IMR-90 (cell line): ENCODE measurements around the gene CES3. TPM values are rescaled to one million over a fixed set of nuclear protein-coding genes. Genes with fewer than 3 reads are reported as not detected.

Experiments
- ATAC-seq: fragments of 200-7000 bp; cut with Tn5 transposase; 2 replicates; pipeline ENCODE4 v1.9.1; 2020; ENCODE audit warnings: low read depth, mild to moderate bottlenecking, moderate library complexity
- BruUV-seq: library from RNA; stranded (reverse); fragments of 400-500 nt; replicated peaks from 2 replicates; lab custom pipeline; 2021; lab: Mats Ljungman, UMichigan
- CTCF ChIA-PET: fragments of 300-600 bp; formaldehyde crosslinking; extraction: SDS; loops from one replicate; lab custom pipeline; 2021; ENCODE audit warnings: antibody characterized with exemption; lab: Yijun Ruan, JAX
- POLR2A ChIA-PET: fragments of 300-600 bp; sonication (Branson Sonifier 250); formaldehyde crosslinking; loops from one replicate; lab custom pipeline; 2022; ENCODE audit warnings: antibody characterized with exemption; ENCODE audit not compliant: unreplicated experiment; lab: Charles Lee
- DNase-seq: peaks from one replicate; pipeline ENCODE4 v3.0.0; 2013
- H2AFZ ChIP-seq: replicated peaks from 2 replicates; pipeline ENCODE3; 2013; ENCODE audit warnings: low read length, mild to moderate bottlenecking; ENCODE audit not compliant: poor library complexity
- H2AK5ac ChIP-seq: 2 replicates; pipeline ENCODE4 v1.6.1; 2013; ENCODE audit warnings: low read depth, low read length, inconsistent platforms
- H2AK9ac ChIP-seq: replicated peaks from 2 replicates; pipeline ENCODE3; 2013; ENCODE audit warnings: mild to moderate bottlenecking, low read depth, low read length, moderate library complexity; ENCODE audit not compliant: poor library complexity
- H2BK120ac ChIP-seq: 2 replicates; pipeline ENCODE4 v1.6.1; 2013; ENCODE audit warnings: low read depth, low read length, inconsistent platforms
- H2BK15ac ChIP-seq: 3 replicates; pipeline ENCODE4 v1.6.1; 2013; ENCODE audit warnings: low read depth, low read length, inconsistent platforms
- H2BK20ac ChIP-seq: 2 replicates; pipeline ENCODE4 v1.6.1; 2013; ENCODE audit warnings: low read depth, mild to moderate bottlenecking, inconsistent platforms, low read length, moderate library complexity
- H2BK5ac ChIP-seq: 2 replicates; pipeline ENCODE4 v1.6.1; 2013; ENCODE audit warnings: mild to moderate bottlenecking, low read depth, low read length, inconsistent platforms; ENCODE audit not compliant: poor library complexity, severe bottlenecking
- H3K14ac ChIP-seq: replicated peaks from 2 replicates; pipeline ENCODE4 v1.6.1; 2013; ENCODE audit warnings: low read depth, low read length, inconsistent platforms
- H3K18ac ChIP-seq: 2 replicates; pipeline ENCODE4 v1.6.1; 2013; ENCODE audit warnings: low read depth, low read length, control low read depth
- H3K23ac ChIP-seq: 2 replicates; pipeline ENCODE4 v1.6.1; 2013; ENCODE audit warnings: low read depth, low read length, inconsistent platforms
- H3K27ac ChIP-seq: 2 replicates; pipeline ENCODE4 v1.5.1; 2013; ENCODE audit warnings: mild to moderate bottlenecking, control low read depth, low read length; ENCODE audit not compliant: insufficient read depth
- H3K27me3 ChIP-seq: 2 replicates; pipeline ENCODE4 v1.6.1; 2013; ENCODE audit warnings: low read length; ENCODE audit not compliant: control insufficient read depth, insufficient read depth
- H3K36me3 ChIP-seq: 2 replicates; pipeline ENCODE4 v1.6.1; 2013; ENCODE audit warnings: low read length, mixed read lengths; ENCODE audit not compliant: control insufficient read depth, insufficient read depth
- H3K4ac ChIP-seq: 2 replicates; pipeline ENCODE4 v1.6.1; 2013; ENCODE audit warnings: low read depth, low read length, inconsistent platforms
- H3K4me1 ChIP-seq: 2 replicates; pipeline ENCODE4 v1.6.1; 2013; ENCODE audit warnings: low read length, mixed read lengths; ENCODE audit not compliant: control insufficient read depth, insufficient read depth
- H3K4me2 ChIP-seq: 2 replicates; pipeline ENCODE4 v1.6.1; 2013; ENCODE audit warnings: low read depth, mild to moderate bottlenecking, control low read depth, low read length, moderate library complexity
- H3K4me3 ChIP-seq: 2 replicates; pipeline ENCODE4 v1.5.1; 2013; ENCODE audit warnings: low read depth, mild to moderate bottlenecking, control low read depth, low read length, moderate library complexity; ENCODE audit not compliant: insufficient read depth
- H3K56ac ChIP-seq: 2 replicates; pipeline ENCODE4 v1.6.1; 2013; ENCODE audit warnings: low read length, inconsistent platforms; ENCODE audit not compliant: insufficient read depth; ENCODE audit errors: extremely low read depth
- H3K79me1 ChIP-seq, 2 experiments: 2 replicates each; pipeline ENCODE4 v1.6.1; 2013; ENCODE audit warnings: low read length in 2 of 2, inconsistent platforms in 1 of 2, low read depth in 1 of 2
- H3K9ac ChIP-seq: 2 replicates; pipeline ENCODE4 v1.6.1; 2013; ENCODE audit warnings: low read depth, low read length, control low read depth
- H3K9me1 ChIP-seq: 2 replicates; pipeline ENCODE4 v1.6.1; 2013; ENCODE audit warnings: low read length, inconsistent platforms; ENCODE audit not compliant: insufficient read depth
- H3K9me3 ChIP-seq: 2 replicates; pipeline ENCODE4 v1.6.1; 2013; ENCODE audit warnings: low read length; ENCODE audit not compliant: control insufficient read depth, insufficient read depth
- H4K20me1 ChIP-seq: 2 replicates; pipeline ENCODE4 v1.6.1; 2013; ENCODE audit warnings: low read length, inconsistent platforms; ENCODE audit not compliant: insufficient read depth
- H4K5ac ChIP-seq: 2 replicates; pipeline ENCODE4 v1.6.1; 2013; ENCODE audit warnings: mild to moderate bottlenecking, low read depth, low read length, control low read depth
- H4K8ac ChIP-seq, 2 experiments: 2 replicates each; pipeline ENCODE4 v1.6.1; 2013; ENCODE audit warnings: low read depth in 2 of 2, low read length in 2 of 2, control low read depth in 1 of 2, inconsistent platforms in 1 of 2
- H4K91ac ChIP-seq: 2 replicates; pipeline ENCODE4 v1.6.1; 2013; ENCODE audit warnings: low read depth, low read length, inconsistent platforms; ENCODE audit not compliant: insufficient read depth
- BHLHE40 ChIP-seq: fragments of 150-350 bp; IDR thresholded peaks from 2 replicates; pipeline ENCODE4 v1.6.1; 2016; ENCODE audit warnings: mild to moderate bottlenecking, low read depth, low read length
- CEBPB ChIP-seq: IDR thresholded peaks from 2 replicates; pipeline ENCODE4 v1.6.1; 2012; ENCODE audit warnings: low read depth, low read length, improper control_type of control experiment
- CHD1 ChIP-seq: IDR thresholded peaks from 2 replicates; pipeline ENCODE4 v1.6.1; 2012; ENCODE audit warnings: low read depth, low read length, improper control_type of control experiment
- CTCF ChIP-seq: conservative IDR thresholded peaks from 2 replicates; pipeline ENCODE4 v1.5.1; 2012; ENCODE audit warnings: mild to moderate bottlenecking, low read depth, low read length, improper control_type of control experiment
- FOS ChIP-seq: fragments of 150-350 bp; IDR thresholded peaks from 2 replicates; pipeline ENCODE4 v1.6.1; 2016; ENCODE audit warnings: low read depth, low read length
- MAFK ChIP-seq: IDR thresholded peaks from 2 replicates; pipeline ENCODE4 v1.6.1; 2012; ENCODE audit warnings: low read depth, low read length, improper control_type of control experiment
- MAZ ChIP-seq: IDR thresholded peaks from 2 replicates; pipeline ENCODE4 v1.6.1; 2012; ENCODE audit warnings: low read depth, mild to moderate bottlenecking, low read length, improper control_type of control experiment, moderate library complexity, borderline replicate concordance
- MXI1 ChIP-seq: IDR thresholded peaks from 2 replicates; pipeline ENCODE4 v1.6.1; 2012; ENCODE audit warnings: low read depth, mild to moderate bottlenecking, low read length, moderate library complexity, borderline replicate concordance
- NFE2L2 ChIP-seq: fragments of 150-350 bp; IDR thresholded peaks from 2 replicates; pipeline ENCODE4 v1.6.1; 2016; ENCODE audit warnings: low read depth, mild to moderate bottlenecking, low read length
- POLR2A ChIP-seq: IDR thresholded peaks from 2 replicates; pipeline ENCODE4 v1.6.1; 2012; ENCODE audit warnings: mild to moderate bottlenecking, low read depth, low read length
- RAD21 ChIP-seq: IDR thresholded peaks from 2 replicates; pipeline ENCODE4 v1.6.1; 2012; ENCODE audit warnings: low read length, improper control_type of control experiment
- RCOR1 ChIP-seq: IDR thresholded peaks from 2 replicates; pipeline ENCODE4 v1.6.1; 2012; ENCODE audit warnings: mild to moderate bottlenecking, low read length, improper control_type of control experiment; ENCODE audit not compliant: insufficient replicate concordance
- RFX5 ChIP-seq: IDR thresholded peaks from 2 replicates; pipeline ENCODE4 v1.8.0; 2012; ENCODE audit warnings: low read depth, mild to moderate bottlenecking, low read length, moderate library complexity
- SMC3 ChIP-seq: fragments of 150-350 bp; IDR thresholded peaks from 2 replicates; pipeline ENCODE4 v1.6.1; 2016; ENCODE audit warnings: low read depth, mild to moderate bottlenecking, antibody characterized with exemption, low read length, moderate library complexity
- WGBS, 2 experiments: methylation state at CpG; one replicate each; pipeline versions ENCODE4 v1.1.5 to v1.1.7; 2013; ENCODE audit warnings: missing lambda C conversion rate in 2 of 2; ENCODE audit not compliant: insufficient read length in 1 of 2; ENCODE audit errors: extremely low coverage in 2 of 2; 5-methylcytosine and 5-hydroxymethylcytosine counted together
- dilution Hi-C: fragments of 300-500 bp; cut with HindIII; formaldehyde crosslinking; loops from one replicate; pipeline ENCODE4 v1.14.3; 2018; ENCODE audit warnings: low sequenced_read_pairs; ENCODE audit not compliant: unreplicated experiment
- in situ Hi-C: fragments of 300-500 bp; cut with MboI; formaldehyde crosslinking; loops from 3 replicates; pipeline ENCODE4 v1.14.3; 2019; ENCODE audit warnings: low sequenced_read_pairs, inconsistent platforms, mixed read lengths
- intact Hi-C: fragments of 100-400 bp; cut with micrococcal nuclease; formaldehyde crosslinking; loops from 2 replicates; pipeline ENCODE4 v1.10.0; 2022
- polyA plus RNA-seq, 3 experiments: library from polyadenylated mRNA; depleted of rRNA; stranded (reverse); fragments of >200 nt; gene quantifications; 2 replicates each; pipeline ENCODE4 v1.2.3, GENCODE V29; 2012; ENCODE audit warnings: low replicate concordance in 1 of 3
- total RNA-seq: library from RNA; depleted of rRNA; stranded (reverse); fragments of >200 nt; gene quantifications from 2 replicates; pipeline ENCODE4 v1.2.3, GENCODE V29; 2012
- TF ChIP-seq, protein P1 (sequence below): fragments of 150-350 bp; IDR thresholded peaks from 2 replicates; pipeline ENCODE4 v1.6.1; 2017; ENCODE audit warnings: mild to moderate bottlenecking, antibody characterized with exemption, low read length, low read depth
- TF ChIP-seq, protein P2 (sequence below): fragments of 150-350 bp; IDR thresholded peaks from 2 replicates; pipeline ENCODE4 v1.6.1; 2016; ENCODE audit warnings: low read depth, mild to moderate bottlenecking, low read length, moderate library complexity, borderline replicate concordance

CES3 gene
- total and polyA plus RNA-seq, 2 of the 4 experiments (the other 2 are of a cell fraction): 0.03 TPM; not detected in 1

- Histone ChIP-seq H2AFZ (no peak overlapping the region), H2BK5ac (no peak overlapping the region), H3K9ac (no peak overlapping the region), H3K9me3 (no peaks in the 10 kb centered on the region), H2BK15ac (no peak overlapping the region), H2BK20ac (no peak overlapping the region), H3K9me1 (no peaks in the 10 kb centered on the region), H3K4ac (no peak overlapping the region), H3K79me1 (no peaks in the 10 kb centered on the region), H3K4me2 (no peak overlapping the region), H3K18ac (no peak overlapping the region), H3K4me3 (no peak overlapping the region), H4K8ac (no peak overlapping the region), H3K23ac (no peak overlapping the region), H2AK5ac (no peak overlapping the region), H3K27me3 (peaks cover 25% of the 10 kb centered on the region), H3K4me1 (no peaks in the 10 kb centered on the region), H3K36me3 (no peaks in the 10 kb centered on the region), H4K91ac (no peak overlapping the region), H3K14ac (no peak overlapping the region), H4K5ac (no peak overlapping the region), H3K56ac (no peak overlapping the region), H4K20me1 (no peaks in the 10 kb centered on the region), H2AK9ac (no peak overlapping the region), H2BK120ac (no peak overlapping the region), H3K27ac (no peak overlapping the region)
- in situ Hi-C loops (no loop called here), dilution Hi-C loops (no loop called here), intact Hi-C loops (no loop called here)
- DNase-seq (no peak), ATAC-seq (no peak)
- no peak for TF ChIP-seq POLR2A
- no peak for TF ChIP-seq BHLHE40
- TF ChIP-seq CTCF: no peak
- TF ChIP-seq CHD1: no peak
- no peak for TF ChIP-seq SMC3
- no peak for TF ChIP-seq CEBPB
- TF ChIP-seq RFX5: no peak
- no peak for TF ChIP-seq MAFK
- TF ChIP-seq FOS: no peak
- no peak for TF ChIP-seq MAZ
- TF ChIP-seq, protein P1, sequence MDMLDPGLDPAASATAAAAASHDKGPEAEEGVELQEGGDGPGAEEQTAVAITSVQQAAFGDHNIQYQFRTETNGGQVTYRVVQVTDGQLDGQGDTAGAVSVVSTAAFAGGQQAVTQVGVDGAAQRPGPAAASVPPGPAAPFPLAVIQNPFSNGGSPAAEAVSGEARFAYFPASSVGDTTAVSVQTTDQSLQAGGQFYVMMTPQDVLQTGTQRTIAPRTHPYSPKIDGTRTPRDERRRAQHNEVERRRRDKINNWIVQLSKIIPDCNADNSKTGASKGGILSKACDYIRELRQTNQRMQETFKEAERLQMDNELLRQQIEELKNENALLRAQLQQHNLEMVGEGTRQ: no peak
- TF ChIP-seq, protein P2, sequence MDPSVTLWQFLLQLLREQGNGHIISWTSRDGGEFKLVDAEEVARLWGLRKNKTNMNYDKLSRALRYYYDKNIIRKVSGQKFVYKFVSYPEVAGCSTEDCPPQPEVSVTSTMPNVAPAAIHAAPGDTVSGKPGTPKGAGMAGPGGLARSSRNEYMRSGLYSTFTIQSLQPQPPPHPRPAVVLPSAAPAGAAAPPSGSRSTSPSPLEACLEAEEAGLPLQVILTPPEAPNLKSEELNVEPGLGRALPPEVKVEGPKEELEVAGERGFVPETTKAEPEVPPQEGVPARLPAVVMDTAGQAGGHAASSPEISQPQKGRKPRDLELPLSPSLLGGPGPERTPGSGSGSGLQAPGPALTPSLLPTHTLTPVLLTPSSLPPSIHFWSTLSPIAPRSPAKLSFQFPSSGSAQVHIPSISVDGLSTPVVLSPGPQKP: no peak
- TF ChIP-seq NFE2L2: no peak
- TF ChIP-seq MXI1: no peak
- no peak for TF ChIP-seq RCOR1
- TF ChIP-seq RAD21: no peak
- CTCF ChIA-PET: no interaction called here
- POLR2A ChIA-PET: no interaction called here
- WGBS, 2 experiments: 75% methylated on average over 4 of the region's 8 CpGs; no CpG with 5 or more reads in 1 of the 2 experiments
- no TSS peak for BruUV-seq
Measured at GRCh38 chr16:66911801-66912200, 49.3 kb upstream of the CES3 start.
